ENCODE data around the gene PCP2. TPM values are rescaled to one million over a fixed set of nuclear protein-coding genes. Genes with fewer than 3 reads are reported as not detected.

The PCP2 gene
- total RNA-seq, 1 experiment from 2014 or later: 1.9 TPM

GRCh38 chr19:7617172-7617571 is 16.3 kb downstream of the PCP2 start:
- intact Hi-C loops (cut with micrococcal nuclease; ENCODE audit: unreplicated experiment): no loop called here
- CTCF ChIA-PET: no interaction called here
- no peak for TF ChIP-seq CTCF (IDR thresholded peaks at IDR 0.05; ENCODE audit: insufficient read depth in 1 of 2, low read depth in 1 of 2, low read length in 1 of 2, severe bottlenecking in 1 of 2, unreplicated experiment in 1 of 2)
- no peaks in the 10 kb centered on the region for H3K27me3 ChIP-seq (replicated peaks; ENCODE audit: control insufficient read depth, insufficient read depth, low read length)
- H3K36me3 ChIP-seq (ENCODE audit: control insufficient read depth, insufficient read depth, low read length): no peaks in the 10 kb centered on the region; the same call in 1 of the 2 replicates
- DNase-seq: no peak
- BruUV-seq (replicated peaks): no TSS peak
- Mint-ChIP-seq H3K4me3 (ENCODE audit: unreplicated experiment) (no peak overlapping the region), H3K27me3 (ENCODE audit: insufficient read depth, unreplicated experiment) (no peaks in the 10 kb centered on the region), H3K36me3 (ENCODE audit: insufficient read depth, unreplicated experiment) (peaks cover 71% of the 10 kb centered on the region), H3K9me3 (ENCODE audit: unreplicated experiment) (no peaks in the 10 kb centered on the region), H3K4me1 (ENCODE audit: low read depth, unreplicated experiment) (no peaks in the 10 kb centered on the region), H3K27ac (ENCODE audit: unreplicated experiment) (no peak overlapping the region)
- no peaks in the 10 kb centered on the region for H3K4me1 ChIP-seq
- POLR2A ChIA-PET: no interaction called here
- H3K9me3 ChIP-seq: no peaks in the 10 kb centered on the region
- no peak overlapping the region for H3K4me3 ChIP-seq (ENCODE audit: low read depth, low read length)

GRCh38 chr19:7614859-7615741 is 18.4 kb downstream of the PCP2 start:
- Mint-ChIP-seq H3K36me3 (ENCODE audit: insufficient read depth, unreplicated experiment) (peaks cover 67% of the 10 kb centered on the region), H3K9me3 (ENCODE audit: unreplicated experiment) (no peaks in the 10 kb centered on the region), H3K4me1 (ENCODE audit: low read depth, unreplicated experiment) (no peaks in the 10 kb centered on the region), H3K27ac (ENCODE audit: unreplicated experiment) (no peak overlapping the region), H3K4me3 (ENCODE audit: unreplicated experiment) (no peak overlapping the region), H3K27me3 (ENCODE audit: insufficient read depth, unreplicated experiment) (no peaks in the 10 kb centered on the region)
- no peaks in the 10 kb centered on the region; the same call in none of the 2 replicates for H3K36me3 ChIP-seq (ENCODE audit: control insufficient read depth, insufficient read depth, low read length)
- no peaks in the 10 kb centered on the region for H3K4me1 ChIP-seq
- H3K27me3 ChIP-seq (replicated peaks; ENCODE audit: control insufficient read depth, insufficient read depth, low read length): no peaks in the 10 kb centered on the region
- BruUV-seq (replicated peaks): no TSS peak
- H3K9me3 ChIP-seq: no peaks in the 10 kb centered on the region
- POLR2A ChIA-PET: no interaction called here
- intact Hi-C loops (cut with micrococcal nuclease; ENCODE audit: unreplicated experiment): no loop called here
- no peak overlapping the region for H3K4me3 ChIP-seq (ENCODE audit: low read depth, low read length)
- no peak for DNase-seq
- CTCF ChIA-PET: interaction anchor here (0.7 to 1.3 kb wide), 2 partner anchors 47 to 242 kb away, joined by 3 to 4 read pairs; no protein-coding TSS in a partner anchor
- TF ChIP-seq CTCF (IDR thresholded peaks at IDR 0.05; ENCODE audit: insufficient read depth in 1 of 2, low read depth in 1 of 2, low read length in 1 of 2, severe bottlenecking in 1 of 2, unreplicated experiment in 1 of 2): no peak

GRCh38 chr19:7612282-7613274 is 20.9 kb downstream of the PCP2 start:
- no peaks in the 10 kb centered on the region for H3K9me3 ChIP-seq
- H3K36me3 ChIP-seq (ENCODE audit: control insufficient read depth, insufficient read depth, low read length): no peaks in the 10 kb centered on the region; the same call in none of the 2 replicates
- Mint-ChIP-seq H3K36me3 (ENCODE audit: insufficient read depth, unreplicated experiment) (peaks cover 70% of the 10 kb centered on the region), H3K4me3 (ENCODE audit: unreplicated experiment) (no peak overlapping the region), H3K4me1 (ENCODE audit: low read depth, unreplicated experiment) (no peaks in the 10 kb centered on the region), H3K27me3 (ENCODE audit: insufficient read depth, unreplicated experiment) (no peaks in the 10 kb centered on the region), H3K27ac (ENCODE audit: unreplicated experiment) (no peak overlapping the region), H3K9me3 (ENCODE audit: unreplicated experiment) (no peaks in the 10 kb centered on the region)
- no peak overlapping the region for H3K4me3 ChIP-seq (ENCODE audit: low read depth, low read length)
- POLR2A ChIA-PET: no interaction called here
- CTCF ChIA-PET: no interaction called here
- no peaks in the 10 kb centered on the region for H3K27me3 ChIP-seq (replicated peaks; ENCODE audit: control insufficient read depth, insufficient read depth, low read length)
- DNase-seq: no peak
- no peaks in the 10 kb centered on the region for H3K4me1 ChIP-seq
- no TSS peak for BruUV-seq (replicated peaks)
- no peak for TF ChIP-seq CTCF (IDR thresholded peaks at IDR 0.05; ENCODE audit: insufficient read depth in 1 of 2, low read depth in 1 of 2, low read length in 1 of 2, severe bottlenecking in 1 of 2, unreplicated experiment in 1 of 2)
- intact Hi-C loops (cut with micrococcal nuclease; ENCODE audit: unreplicated experiment): no loop called here

All from Caco-2 (cell line).